PFSK-1 (cell line): ENCODE results near the gene DDX10.

Experiments used
- FOXP2 ChIP-seq: optimal IDR thresholded peaks from 2 replicates; pipeline ENCODE3; 2011; ENCODE audit warnings: borderline replicate concordance, control low read depth, inconsistent platforms; ENCODE audit not compliant: insufficient read depth; ENCODE audit errors: extremely low read length, extremely low read depth
- POLR2AphosphoS5 ChIP-seq: IDR thresholded peaks from 2 replicates; pipeline ENCODE4 v1.6.1; 2012; ENCODE audit warnings: low read depth, mild to moderate bottlenecking, control low read depth, low read length, moderate library complexity

GRCh38 chr11:108669711-108670110 is 4.8 kb downstream of the DDX10 start:
- TF ChIP-seq FOXP2: no peak
- no peak for TF ChIP-seq POLR2AphosphoS5
